ENCODE measurements around the gene ORM1.

GRCh38 chr9:114324492-114324891, 1.6 kb downstream of the ORM1 start:
- TF ChIP-seq, protein P1, sequence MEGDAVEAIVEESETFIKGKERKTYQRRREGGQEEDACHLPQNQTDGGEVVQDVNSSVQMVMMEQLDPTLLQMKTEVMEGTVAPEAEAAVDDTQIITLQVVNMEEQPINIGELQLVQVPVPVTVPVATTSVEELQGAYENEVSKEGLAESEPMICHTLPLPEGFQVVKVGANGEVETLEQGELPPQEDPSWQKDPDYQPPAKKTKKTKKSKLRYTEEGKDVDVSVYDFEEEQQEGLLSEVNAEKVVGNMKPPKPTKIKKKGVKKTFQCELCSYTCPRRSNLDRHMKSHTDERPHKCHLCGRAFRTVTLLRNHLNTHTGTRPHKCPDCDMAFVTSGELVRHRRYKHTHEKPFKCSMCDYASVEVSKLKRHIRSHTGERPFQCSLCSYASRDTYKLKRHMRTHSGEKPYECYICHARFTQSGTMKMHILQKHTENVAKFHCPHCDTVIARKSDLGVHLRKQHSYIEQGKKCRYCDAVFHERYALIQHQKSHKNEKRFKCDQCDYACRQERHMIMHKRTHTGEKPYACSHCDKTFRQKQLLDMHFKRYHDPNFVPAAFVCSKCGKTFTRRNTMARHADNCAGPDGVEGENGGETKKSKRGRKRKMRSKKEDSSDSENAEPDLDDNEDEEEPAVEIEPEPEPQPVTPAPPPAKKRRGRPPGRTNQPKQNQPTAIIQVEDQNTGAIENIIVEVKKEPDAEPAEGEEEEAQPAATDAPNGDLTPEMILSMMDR (IDR thresholded peaks at IDR 0.05), result no peak
- no peak for TF ChIP-seq POLR2A (IDR thresholded peaks at IDR 0.05)
